HG02852 (cell line): ENCODE measurements around the gene POLR3H.

Experiments
- ATAC-seq: cut with Tn5 transposase; IDR thresholded peaks from one replicate; pipeline ENCODE4 v1.9.1; 2021; ENCODE audit warnings: mild to moderate bottlenecking, moderate library complexity; ENCODE audit not compliant: unreplicated experiment

The POLR3H gene

DNA sequence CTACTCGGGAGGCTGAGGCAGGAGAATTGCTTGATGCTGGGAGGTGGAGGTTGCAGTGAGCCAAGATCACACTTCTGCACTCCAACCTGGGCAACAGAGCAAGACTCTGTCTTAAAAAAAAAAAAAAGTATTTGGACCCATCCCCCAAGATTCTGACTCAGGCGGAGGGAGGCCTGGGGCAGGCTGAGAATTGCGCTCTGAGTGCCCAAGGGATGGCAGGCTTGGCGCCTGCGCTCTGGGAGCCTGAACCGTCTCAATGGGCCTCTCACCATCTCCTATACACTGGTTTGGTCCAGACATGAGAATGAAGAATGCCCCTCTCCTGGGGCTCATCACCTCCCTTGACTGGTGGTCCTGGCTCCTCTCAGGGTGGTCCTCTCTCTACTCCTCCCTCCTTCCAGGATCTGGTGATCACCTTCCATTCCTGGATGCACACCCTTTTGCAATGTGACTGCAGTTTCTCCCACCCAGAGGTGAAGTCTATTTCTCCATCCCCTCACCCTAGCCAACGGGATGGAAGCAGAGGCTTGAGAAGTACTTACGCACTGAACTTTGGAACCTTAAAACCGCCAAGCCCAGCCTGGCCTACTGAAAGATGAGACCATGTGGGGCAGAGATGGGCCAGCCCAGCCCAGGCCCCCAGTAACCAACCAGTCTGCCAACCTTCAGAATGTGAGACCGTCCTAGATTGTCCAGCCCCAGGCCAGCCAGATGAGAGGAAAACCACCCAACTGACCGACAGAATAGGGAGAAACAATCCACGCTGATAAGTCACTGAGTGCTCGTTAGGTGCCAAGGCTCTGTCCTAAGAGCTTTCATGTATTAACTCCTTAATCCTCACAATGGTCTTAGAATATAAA, 4.9 kb downstream of the POLR3H start:
- no peak for ATAC-seq

DNA sequence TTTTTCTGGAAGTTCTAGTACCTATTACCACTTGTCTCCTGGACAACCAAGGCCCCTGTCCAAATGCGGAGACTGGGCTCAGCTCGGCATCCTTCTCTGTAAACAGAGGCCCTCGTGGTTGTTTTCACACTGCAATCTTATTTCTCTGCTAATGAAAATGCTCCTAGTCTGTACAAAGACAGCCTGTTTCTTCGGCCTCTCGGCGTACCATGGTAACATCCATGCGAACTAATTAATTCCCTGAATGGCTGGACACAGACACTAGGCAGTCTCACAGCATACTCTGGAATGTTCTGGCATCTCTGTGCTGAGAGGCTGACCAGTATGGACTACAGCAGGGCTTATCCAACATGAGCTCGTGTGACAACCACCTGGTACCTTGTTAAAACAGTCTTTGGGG, 5.7 kb downstream of the POLR3H start:
- no peak for ATAC-seq

- ATAC-seq = no peak
These were observed 7.1 kb downstream of the POLR3H start for GRCh38 chr22:41537203-41537602.

DNA sequence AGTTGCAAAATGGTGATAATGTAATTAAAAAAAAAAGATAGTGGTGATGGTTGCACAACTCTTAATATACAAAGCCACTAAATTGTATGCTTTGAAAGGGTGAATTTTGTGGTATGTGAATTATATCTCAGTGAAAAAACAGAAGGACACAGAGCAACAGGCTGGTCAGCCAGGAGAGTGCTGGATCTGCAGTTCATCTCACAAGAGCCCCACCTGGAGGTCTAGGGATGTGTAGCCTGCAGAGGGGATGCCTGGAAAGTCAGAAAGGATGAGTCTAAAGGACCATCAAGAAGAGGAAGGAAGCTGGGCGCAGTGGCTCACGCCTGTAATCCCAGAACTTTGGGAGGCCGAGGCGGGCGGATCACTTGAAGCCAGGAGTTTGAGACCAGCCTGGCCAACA, 9.0 kb downstream of the POLR3H start:
- no peak for ATAC-seq

GRCh38 chr22:41534219-41534618, 10.1 kb downstream of the POLR3H start:
- no peak for ATAC-seq

GRCh38 chr22:41532908-41533825, 11.1 kb downstream of the POLR3H start:
- ATAC-seq = no peak

GRCh38 chr22:41531715-41532477, 12.4 kb downstream of the POLR3H start:
- ATAC-seq = no peak

GRCh38 chr22:41530890-41531714, 13.2 kb downstream of the POLR3H start:
- no peak for ATAC-seq

- ATAC-seq = no peak
These were observed 15.2 kb downstream of the POLR3H start for GRCh38 chr22:41528938-41529561.

DNA sequence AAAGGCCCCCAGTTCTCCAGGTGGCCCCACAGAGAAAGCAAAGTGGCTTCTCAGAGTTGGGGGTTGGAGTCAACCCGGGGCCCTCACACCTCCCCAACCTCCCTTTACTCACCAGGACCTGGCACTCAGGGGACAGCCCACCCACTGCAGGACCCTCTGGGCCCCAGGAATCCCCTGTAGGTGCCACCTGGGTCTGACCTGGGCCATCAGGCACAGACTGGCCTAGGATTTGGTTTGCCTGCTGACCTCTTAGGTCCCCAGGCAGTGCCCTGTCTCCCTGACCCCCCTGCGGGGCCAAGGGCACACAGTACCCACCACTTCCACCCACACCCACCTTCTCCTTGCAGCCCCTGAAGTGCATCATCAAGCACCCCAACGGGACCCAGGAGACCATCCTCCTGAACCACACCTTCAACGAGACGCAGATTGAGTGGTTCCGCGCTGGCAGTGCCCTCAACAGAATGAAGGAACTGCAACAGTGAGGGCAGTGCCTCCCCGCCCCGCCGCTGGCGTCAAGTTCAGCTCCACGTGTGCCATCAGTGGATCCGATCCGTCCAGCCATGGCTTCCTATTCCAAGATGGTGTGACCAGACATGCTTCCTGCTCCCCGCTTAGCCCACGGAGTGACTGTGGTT, 16.0 kb downstream of the POLR3H start:
- no peak for ATAC-seq

GRCh38 chr22:41526830-41527799, 17.2 kb downstream of the POLR3H start:
- ATAC-seq = no peak

- ATAC-seq = no peak
These were observed 17.9 kb downstream of the POLR3H start for GRCh38 chr22:41526226-41526829.

DNA sequence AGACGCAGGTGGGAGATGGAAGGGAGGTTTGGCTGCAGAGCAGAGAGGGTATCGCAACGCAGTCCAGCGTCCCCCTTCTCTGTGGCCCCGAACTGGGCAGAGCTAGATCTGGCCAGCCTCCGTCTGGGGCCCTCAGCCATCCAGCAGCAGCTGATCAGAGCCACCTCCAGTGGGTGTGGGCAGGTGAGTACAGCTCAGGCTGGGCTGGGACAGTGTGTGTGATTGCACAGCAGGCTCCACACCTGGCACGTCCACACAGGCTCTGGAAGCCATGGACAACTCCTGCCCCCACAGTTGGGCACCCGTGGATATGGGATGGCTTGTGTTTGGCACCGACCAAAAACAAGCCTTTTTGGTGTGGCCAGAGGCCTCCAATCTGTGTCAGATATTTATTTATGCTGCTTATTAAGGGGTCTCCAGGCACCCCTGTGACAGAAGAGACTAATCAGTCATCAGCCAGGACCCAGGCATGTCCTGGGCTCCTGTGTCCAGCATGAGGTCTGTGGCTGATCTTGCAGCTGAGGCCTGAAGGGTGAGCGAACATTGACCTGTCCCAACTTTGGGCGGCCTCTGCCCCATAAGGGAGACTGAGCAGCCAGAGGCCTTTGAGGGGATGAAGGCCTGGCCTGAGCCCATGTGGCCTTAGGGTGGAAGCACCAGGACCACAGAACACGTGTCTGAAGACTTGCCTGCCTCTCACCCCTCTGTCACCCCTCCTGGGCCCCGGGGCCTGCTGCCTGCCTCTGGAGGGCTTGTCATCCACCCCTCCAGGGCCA, 18.6 kb downstream of the POLR3H start:
- ATAC-seq = no peak

GRCh38 chr22:41524809-41525449, 19.3 kb downstream of the POLR3H start:
- no peak for ATAC-seq

GRCh38 chr22:41524251-41524661, 20.0 kb downstream of the POLR3H start:
- ATAC-seq = no peak

GRCh38 chr22:41523464-41524221, 20.6 kb downstream of the POLR3H start:
- no peak for ATAC-seq
